ENCODE measurements around the gene DHX30. TPM values are rescaled to one million over a fixed set of nuclear protein-coding genes. Genes with fewer than 3 reads are reported as not detected.
"Not testable (repeated sequence)": the region's sequence is repeated elsewhere in the genome, so short reads cannot be mapped to it uniquely, and the experiment has no call there.

Gene DHX30, protein sequence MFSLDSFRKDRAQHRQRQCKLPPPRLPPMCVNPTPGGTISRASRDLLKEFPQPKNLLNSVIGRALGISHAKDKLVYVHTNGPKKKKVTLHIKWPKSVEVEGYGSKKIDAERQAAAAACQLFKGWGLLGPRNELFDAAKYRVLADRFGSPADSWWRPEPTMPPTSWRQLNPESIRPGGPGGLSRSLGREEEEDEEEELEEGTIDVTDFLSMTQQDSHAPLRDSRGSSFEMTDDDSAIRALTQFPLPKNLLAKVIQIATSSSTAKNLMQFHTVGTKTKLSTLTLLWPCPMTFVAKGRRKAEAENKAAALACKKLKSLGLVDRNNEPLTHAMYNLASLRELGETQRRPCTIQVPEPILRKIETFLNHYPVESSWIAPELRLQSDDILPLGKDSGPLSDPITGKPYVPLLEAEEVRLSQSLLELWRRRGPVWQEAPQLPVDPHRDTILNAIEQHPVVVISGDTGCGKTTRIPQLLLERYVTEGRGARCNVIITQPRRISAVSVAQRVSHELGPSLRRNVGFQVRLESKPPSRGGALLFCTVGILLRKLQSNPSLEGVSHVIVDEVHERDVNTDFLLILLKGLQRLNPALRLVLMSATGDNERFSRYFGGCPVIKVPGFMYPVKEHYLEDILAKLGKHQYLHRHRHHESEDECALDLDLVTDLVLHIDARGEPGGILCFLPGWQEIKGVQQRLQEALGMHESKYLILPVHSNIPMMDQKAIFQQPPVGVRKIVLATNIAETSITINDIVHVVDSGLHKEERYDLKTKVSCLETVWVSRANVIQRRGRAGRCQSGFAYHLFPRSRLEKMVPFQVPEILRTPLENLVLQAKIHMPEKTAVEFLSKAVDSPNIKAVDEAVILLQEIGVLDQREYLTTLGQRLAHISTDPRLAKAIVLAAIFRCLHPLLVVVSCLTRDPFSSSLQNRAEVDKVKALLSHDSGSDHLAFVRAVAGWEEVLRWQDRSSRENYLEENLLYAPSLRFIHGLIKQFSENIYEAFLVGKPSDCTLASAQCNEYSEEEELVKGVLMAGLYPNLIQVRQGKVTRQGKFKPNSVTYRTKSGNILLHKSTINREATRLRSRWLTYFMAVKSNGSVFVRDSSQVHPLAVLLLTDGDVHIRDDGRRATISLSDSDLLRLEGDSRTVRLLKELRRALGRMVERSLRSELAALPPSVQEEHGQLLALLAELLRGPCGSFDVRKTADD
- total RNA-seq = 10 to 100 TPM; 45.7 to 91.1 (median 67.9) TPM

DNA sequence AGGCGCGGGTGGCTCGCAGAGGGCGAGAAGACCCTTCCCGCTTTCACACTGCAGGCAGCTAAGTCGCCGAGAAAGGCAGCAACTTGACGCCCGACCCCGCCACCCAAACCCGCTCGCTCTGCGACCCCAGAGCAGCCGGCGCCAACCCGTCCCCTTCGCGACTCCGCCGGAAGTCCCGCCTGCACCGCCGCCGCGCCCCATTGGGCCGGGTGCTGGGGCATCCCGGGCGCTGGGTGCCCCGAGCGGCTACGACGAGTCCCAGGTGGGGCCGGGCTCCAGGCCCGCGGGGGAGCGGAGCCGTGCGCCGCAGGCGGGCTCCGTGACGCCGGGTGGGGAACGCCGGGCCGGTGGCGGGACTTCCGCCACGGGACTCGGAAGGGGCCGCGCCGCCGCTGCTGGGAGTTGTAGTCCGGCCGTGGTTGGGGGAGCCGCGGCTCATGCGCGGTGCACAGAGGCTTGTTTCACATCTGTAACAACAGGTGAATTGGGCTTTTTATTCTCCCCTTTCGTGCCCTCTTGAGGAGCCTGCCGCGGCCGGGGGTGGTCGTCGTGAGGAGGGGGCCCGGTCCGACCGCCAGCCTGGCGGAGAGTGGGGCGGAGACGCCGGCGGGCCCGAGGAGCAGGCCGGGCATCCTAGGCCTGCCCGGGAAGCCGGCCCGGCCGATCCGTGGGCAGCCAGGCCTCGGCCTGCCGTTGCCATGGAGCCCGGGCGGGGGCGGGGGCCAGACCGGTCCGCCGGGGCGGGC lies at the start of gene DHX30:
DHX30 (plus strand) TSS at position 405 of the 746 bp plus-strand sequence. CDS start 7,546 bp downstream, outside the sequence.
- H3K36me3 ChIP-seq = peaks cover 0 to 22% of the 10 kb centered on the region in 2 donors
- H3K4me3 ChIP-seq = peak within 1 kb of the TSS; percentile 79 to 94 (median 86)
- no peaks in the 10 kb centered on the region for H3K9me3 ChIP-seq
- in situ Hi-C loops (cut with MboI; ENCODE audit: low sequenced_read_pairs in 4 of 4) (no loop called here), intact Hi-C loops (cut with DNase I; ENCODE audit: low total_unique reads) (loop anchor here (1.0 to 5.0 kb wide), 2 partner anchors 22 to 291 kb away; partner anchors contain the start of genes ELP6 and SMARCC1)
- DNase-seq (peak; percentile 77 to 81), ATAC-seq (peak; percentile 90 to 93)
- peaks cover 7 to 14% of the 10 kb centered on the region in 2 donors for H3K4me1 ChIP-seq
- peak within 1 kb of the TSS; percentile 86 to 96 (median 94) for H3K27ac ChIP-seq
- H3K27me3 ChIP-seq = no peaks in the 10 kb centered on the region
- peak; percentile 69 to 89 for TF ChIP-seq POLR2A (IDR thresholded peaks at IDR 0.05)
- TF ChIP-seq, protein P1, sequence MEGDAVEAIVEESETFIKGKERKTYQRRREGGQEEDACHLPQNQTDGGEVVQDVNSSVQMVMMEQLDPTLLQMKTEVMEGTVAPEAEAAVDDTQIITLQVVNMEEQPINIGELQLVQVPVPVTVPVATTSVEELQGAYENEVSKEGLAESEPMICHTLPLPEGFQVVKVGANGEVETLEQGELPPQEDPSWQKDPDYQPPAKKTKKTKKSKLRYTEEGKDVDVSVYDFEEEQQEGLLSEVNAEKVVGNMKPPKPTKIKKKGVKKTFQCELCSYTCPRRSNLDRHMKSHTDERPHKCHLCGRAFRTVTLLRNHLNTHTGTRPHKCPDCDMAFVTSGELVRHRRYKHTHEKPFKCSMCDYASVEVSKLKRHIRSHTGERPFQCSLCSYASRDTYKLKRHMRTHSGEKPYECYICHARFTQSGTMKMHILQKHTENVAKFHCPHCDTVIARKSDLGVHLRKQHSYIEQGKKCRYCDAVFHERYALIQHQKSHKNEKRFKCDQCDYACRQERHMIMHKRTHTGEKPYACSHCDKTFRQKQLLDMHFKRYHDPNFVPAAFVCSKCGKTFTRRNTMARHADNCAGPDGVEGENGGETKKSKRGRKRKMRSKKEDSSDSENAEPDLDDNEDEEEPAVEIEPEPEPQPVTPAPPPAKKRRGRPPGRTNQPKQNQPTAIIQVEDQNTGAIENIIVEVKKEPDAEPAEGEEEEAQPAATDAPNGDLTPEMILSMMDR (IDR thresholded peaks at IDR 0.05 in 4 of 5, conservative IDR thresholded peaks at IDR 0.05 in 1 of 5) = no peak

DNA sequence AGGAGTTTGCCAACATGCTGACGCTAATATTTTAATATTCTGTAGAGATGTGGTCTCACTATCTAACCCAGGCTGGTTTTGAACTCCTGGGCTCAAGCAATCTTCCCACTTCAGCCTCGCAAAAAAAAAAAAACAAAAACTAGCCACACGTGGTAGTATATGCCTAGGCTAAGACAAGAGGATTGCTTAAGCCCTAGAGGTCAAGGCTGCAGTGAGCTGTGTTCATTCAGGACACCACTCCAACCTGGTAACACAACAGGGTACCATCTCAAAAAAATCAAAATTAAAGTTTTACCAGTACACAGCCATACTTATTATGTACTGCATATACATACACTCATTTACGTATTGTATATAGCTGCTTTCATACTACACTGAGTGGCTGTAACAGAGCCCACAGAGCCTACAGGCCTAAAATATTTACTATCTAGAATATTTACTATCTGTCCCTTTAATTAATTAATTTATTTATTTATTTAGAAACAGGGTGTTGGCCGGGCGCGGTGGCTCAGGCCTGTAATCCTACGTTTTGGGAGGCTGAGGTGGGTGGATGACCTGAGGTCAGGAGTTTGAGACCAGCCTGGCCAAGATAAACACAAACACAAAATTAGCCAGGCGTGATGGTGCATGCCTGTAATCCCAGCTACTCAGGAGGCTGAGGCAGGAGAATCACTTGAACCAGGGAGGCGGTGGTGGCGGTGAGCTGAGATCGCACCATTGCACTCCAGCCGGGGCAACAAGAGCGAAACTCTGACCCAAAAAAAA lies 44.5 kb upstream of the DHX30 start:
- Histone ChIP-seq H3K27me3 (no peaks in the 10 kb centered on the region), H3K4me3 (no peak overlapping the region), H3K27ac (peak overlapping the region in 1 of 4 donors; percentile 27), H3K9me3 (no peaks in the 10 kb centered on the region), H3K4me1 (peaks cover 9 to 16% of the 10 kb centered on the region in 2 donors), H3K36me3 (peaks cover 0 to 6% of the 10 kb centered on the region in 2 donors)
- in situ Hi-C loops (cut with MboI; ENCODE audit: low sequenced_read_pairs in 4 of 4) (no loop called here), intact Hi-C loops (cut with DNase I; ENCODE audit: low total_unique reads) (no loop called here)
- no peak for TF ChIP-seq POLR2A (IDR thresholded peaks at IDR 0.05)
- TF ChIP-seq, protein P1 (IDR thresholded peaks at IDR 0.05 in 4 of 5, conservative IDR thresholded peaks at IDR 0.05 in 1 of 5) = no peak
- ATAC-seq (no peak), DNase-seq (no peak)

DNA sequence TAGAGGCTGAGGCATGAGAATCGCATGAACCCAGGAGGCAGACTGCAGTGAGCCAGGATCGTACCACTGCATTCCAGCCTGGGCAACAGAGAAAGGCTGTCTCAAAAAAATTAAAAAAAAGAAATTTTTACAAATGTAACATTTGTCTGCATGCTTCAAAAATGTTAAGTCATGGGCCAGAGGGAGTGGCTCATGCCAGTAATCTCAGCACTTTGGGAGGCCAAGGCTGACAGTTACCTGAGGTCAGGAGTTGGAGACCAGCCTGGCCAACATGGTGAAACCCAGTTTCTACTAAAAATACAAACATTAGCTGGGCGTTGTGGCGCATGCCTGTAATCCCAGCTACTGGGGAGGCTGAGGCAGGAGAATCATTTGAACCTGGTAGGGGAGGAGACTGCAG lies 42.7 kb upstream of the DHX30 start:
- DNase-seq; H3K27me3 ChIP-seq; ATAC-seq; in situ Hi-C loops (cut with MboI; ENCODE audit: low sequenced_read_pairs in 4 of 4); H3K9me3 ChIP-seq; intact Hi-C loops (cut with DNase I; ENCODE audit: low total_unique reads); H3K36me3 ChIP-seq; H3K4me3 ChIP-seq: not testable (repeated sequence)
- Histone ChIP-seq H3K27ac (peak overlapping the region in 1 of 4 donors; percentile 79), H3K4me1 (peaks cover 9 to 16% of the 10 kb centered on the region in 2 donors)

DNA sequence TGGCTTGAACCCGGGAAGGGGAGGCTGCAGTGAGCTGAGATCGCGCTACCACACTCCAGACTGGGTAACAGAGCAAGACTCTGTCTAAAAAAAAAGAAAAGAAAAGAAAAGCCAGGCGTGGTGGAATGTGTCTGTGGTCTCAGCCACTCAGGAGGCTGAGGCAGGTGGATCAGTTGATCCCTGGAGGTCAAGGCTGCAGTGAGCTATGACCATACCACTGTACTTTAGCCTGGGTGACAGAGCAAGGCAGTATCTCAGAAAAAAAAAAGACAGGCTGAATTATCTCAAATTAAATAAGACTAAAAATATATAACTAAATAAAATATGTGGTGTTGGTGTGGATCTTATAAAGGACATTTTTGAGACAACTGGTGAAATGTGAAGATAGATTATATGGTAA lies 41.9 kb upstream of the DHX30 start:
- H3K9me3 ChIP-seq = no peaks in the 10 kb centered on the region
- intact Hi-C loops (cut with DNase I; ENCODE audit: low total_unique reads) = no loop called here
- no peak overlapping the region for H3K4me3 ChIP-seq
- no peak for TF ChIP-seq POLR2A (IDR thresholded peaks at IDR 0.05)
- TF ChIP-seq, protein P1 (IDR thresholded peaks at IDR 0.05 in 4 of 5, conservative IDR thresholded peaks at IDR 0.05 in 1 of 5) = no peak
- peaks cover 9 to 16% of the 10 kb centered on the region in 2 donors for H3K4me1 ChIP-seq
- peaks cover 0 to 6% of the 10 kb centered on the region in 2 donors for H3K36me3 ChIP-seq
- no peaks in the 10 kb centered on the region for H3K27me3 ChIP-seq
- H3K27ac ChIP-seq = peak overlapping the region; percentile 75 to 84 (median 79)
- ATAC-seq (no peak), DNase-seq (no peak)
- in situ Hi-C loops (cut with MboI; ENCODE audit: low sequenced_read_pairs in 4 of 4) = no loop called here
